ENCODE data around the gene ASTL.

Gene ASTL

DNA sequence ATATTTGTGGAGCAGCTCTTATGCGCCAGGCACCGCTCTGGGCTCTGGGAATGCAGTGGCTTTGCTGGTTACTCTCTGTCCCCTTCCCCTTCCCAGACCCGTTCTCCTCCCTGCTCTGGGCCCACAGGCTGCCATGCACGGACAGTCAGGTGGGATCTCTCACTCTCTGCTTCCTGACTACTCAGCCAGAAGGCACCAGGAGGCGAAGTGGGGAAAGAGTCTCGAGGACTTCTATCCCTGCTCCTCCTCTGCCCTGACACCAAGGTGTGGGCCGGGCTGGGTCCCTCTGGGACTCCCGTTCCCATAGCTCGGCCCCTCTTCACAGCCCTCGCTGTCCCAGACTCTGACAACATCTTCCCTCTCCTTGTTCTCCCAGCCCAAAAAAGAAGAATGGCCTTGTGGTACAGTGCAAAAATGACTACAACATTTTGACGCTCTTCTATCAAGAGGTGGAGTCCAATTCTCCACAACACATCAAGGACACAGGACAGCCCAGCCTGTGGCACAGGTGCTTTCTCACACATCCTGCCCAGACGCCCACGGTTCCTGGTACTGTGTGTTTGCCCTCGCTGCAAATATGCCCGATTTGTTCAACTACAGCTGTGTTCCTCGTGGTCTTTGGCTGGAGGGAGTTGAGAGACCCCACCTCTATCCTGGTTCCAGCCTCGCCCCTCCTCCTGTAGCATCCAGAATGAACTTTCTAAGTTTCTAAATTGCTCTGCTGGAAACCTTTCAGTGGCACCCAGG, 21.0 kb upstream of the ASTL start:
- no peak overlapping the region for H3K4me3 ChIP-seq (ENCODE audit: low read depth, low read length)

DNA sequence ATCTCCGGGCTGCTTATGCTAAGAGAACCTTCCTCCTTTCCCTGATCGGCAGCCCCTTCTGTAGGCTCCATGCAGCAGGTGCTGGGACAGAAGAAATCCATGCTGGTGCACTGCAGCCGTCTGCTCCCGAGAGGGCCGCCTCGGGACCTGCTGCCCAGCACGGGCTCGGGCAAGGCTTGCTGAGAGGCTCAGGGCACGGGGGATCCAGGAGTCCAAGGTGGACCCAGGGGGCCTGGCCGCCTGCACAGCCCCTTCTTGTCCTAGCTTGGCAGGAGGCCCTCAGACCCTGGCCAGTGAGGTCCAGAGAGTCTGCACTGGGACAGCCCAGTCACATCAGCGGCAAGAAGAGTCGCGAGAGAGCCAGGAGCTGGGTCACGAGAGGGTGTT, 20.2 kb upstream of the ASTL start:
- no peak overlapping the region for H3K4me3 ChIP-seq (ENCODE audit: low read depth, low read length)

DNA sequence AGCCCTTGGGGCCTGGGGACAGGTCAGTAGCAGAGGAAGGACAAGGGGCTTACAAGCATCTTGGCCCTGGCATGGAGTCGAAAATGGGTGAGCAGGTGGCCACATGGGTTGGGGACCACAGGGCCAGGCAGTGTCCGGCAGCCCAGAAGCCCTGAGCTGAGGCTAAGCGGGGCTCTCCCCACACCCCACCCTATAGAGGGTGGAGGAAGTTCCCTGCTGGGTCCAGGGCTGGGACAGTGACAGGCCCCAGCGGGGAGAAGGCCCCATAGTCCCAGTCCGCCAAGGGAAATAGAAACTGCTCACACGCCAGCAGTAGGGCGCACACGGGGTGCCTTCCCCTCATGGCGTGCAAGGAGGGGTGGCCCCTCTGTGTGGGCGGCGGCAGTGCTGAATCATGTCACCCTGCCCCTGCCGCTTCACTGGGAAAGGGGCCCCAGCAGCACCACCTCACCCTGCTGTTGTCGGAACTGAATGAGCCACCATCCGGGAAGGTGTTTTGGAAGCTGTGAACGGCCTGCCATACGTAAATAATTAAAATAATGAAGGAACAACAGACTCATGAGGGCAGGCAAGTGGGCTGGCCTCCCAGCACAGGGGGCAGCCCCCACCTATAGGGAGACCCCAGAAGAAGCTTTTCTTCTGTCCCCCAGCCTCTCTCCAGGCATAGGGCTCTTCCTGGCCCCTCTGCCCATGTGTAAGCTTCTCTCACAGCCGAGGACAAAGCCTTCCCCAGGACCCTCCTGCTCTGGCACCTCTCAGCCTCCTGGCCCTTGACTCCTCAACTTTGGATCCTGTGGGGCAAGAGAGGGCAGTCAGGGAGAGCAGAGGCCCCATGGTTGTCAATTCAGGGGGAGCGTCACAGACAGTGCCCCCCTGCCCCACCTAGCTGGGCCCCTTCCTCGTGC, 19.6 kb upstream of the ASTL start:
- H3K4me3 ChIP-seq (ENCODE audit: low read depth, low read length): no peak overlapping the region

DNA sequence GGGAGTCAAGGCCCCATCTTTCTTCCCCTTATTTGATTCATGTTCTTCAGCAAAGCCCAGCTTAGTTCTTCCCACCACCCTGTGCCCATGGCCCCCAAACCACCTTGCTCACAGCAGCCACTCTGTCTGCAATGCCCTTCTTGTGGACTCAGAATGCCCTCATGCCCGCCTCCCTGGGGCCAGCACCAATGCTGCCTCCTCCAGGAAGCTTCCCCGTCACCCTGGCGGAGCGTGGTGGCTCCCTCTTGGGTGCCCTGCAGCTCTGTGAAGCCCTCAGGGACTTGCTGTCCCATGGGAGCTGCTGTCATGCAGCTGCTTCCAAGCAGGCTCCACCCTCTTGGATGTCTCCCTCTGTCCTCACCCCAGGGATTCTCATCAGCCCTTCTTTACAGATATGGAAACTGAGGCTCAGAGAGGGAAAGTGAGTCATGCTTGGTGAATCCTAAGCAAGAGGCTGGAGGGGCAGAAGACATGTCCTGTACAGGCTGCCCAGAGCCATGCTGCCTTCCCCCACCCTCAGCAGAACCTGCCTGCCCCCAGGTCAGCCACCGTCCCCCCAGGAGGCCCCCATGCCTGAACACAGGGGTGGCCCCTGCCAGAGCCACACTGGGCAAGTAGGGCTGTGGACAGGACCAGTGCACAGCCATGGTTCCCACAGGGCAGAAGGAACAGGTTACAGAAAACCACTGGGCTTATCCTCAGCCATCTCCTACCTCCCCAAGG, 18.8 kb upstream of the ASTL start:
- H3K4me3 ChIP-seq (ENCODE audit: low read depth, low read length): no peak overlapping the region

DNA sequence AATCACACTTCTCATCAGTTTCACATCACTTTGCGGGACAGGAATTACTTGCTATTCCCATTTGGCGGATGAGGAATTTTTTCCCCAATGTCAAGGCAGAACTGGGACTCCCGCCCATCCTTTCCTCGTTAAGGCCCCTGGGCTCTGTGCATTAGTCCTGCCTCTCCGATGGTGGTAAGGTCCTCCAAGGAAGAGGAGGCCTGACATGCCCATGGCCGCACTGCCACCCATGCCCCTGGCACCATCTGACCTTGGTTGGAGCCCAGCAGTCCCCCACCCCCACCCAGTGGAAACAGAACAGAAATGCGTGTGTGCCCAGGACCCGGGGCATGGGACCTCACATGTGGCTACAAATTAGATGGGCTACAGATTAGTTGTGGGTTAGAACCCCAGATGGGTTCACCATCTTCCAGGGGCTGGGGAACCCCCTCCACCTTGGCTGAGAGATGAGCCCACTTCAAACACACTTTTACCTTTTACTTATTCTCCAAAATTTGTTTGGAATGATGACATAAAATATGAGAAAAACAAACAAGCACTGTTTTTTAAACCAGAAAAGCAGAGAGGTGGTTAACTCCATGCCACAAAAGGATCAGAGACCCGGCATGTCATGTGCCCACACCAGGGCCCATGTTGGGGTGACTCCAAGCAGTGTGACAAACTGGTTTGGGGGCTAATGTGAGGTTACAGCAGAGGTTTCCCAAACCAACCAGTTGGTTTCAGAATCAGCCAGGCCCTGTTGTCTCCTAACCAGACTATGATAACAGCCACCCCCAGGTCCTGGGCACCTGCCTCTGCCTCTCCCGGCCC, 17.9 kb upstream of the ASTL start:
- no peak overlapping the region for H3K4me3 ChIP-seq (ENCODE audit: low read depth, low read length)

DNA sequence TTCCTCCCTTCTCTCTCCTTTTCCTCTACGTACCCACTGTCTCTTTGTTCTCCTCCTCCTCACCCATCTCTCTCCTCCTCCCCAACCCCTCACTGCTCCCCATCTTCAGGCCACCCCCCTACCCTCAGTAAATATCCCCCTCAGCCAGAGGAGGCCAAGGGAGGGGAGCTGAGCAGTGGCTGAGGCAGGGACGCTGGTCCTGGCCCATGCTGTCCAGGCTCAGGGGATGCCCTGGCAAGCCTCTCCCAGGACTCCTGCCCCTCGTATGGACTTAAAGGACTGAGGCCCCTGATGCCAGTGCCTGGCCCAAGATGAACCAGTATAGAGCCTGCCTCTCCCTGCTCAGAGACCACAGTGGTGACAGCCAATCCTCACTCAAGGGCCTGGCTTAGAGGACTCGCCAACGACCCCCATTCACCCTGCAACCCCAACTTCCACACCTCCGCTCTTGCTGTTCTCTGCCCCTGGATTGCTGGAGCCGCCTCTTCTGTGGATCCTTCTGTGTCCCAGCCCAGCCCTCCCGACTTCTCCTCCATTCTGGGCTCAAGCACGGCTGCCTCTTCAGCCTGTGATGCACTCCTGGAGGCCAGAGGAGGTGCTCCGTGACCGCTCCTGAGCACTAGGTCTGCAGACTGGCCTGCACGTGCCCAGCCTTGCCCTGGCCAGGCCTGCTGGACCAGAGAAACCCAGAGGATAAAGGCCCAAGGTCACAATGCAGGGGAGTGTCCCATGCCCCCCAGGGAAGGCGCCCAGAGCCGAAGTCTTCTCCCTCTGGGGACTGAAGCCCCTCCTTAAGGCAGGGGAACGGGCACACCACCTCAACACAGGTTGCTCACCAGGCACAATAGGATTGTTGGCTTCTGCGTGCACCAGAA, 16.4 kb upstream of the ASTL start:
- no peak overlapping the region for H3K4me3 ChIP-seq (ENCODE audit: low read depth, low read length)

DNA sequence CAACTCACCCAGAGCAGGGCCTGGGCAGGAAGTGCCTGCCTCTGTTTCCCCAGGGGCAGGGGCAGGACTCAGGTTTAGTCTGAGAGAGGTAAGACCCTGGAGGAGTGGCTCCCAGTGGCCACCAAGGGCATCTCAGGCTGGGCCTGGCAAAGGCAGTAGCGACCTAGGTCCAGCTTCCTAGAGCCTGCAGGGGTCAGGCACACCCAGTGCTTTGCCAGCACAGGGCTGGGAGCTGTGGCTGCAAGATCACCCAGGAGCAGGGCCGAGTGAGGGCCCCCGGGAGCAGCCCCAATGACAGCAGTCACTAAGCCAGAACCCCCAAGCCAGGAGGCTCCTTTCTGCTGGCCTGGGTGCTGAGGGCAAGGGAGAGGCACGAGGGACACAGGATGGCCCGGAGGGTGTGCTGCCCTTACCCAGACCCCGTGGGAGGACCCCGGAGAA, 15.7 kb upstream of the ASTL start:
- H3K4me3 ChIP-seq (ENCODE audit: low read depth, low read length): no peak overlapping the region

DNA sequence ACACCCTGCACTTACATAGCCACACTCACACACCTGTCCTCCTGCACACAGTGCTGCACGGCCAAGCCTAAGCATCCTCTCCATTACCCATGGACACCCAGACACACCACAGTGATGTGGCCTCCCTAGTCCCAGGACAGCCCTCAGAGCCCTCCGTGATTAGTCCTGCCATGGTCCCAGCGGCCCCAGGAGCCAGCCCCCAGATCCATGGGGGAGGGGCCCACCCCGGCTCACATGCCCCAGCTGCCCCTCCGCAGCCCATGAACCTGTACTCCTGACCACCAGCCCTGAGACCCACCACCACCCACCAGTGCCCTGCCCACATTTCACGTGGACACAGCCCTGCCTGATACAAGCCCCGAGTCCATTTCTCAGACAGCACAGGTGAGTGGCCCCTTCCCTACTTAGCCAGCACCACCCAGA, 15.0 kb upstream of the ASTL start:
- no peak overlapping the region for H3K4me3 ChIP-seq (ENCODE audit: low read depth, low read length)

DNA sequence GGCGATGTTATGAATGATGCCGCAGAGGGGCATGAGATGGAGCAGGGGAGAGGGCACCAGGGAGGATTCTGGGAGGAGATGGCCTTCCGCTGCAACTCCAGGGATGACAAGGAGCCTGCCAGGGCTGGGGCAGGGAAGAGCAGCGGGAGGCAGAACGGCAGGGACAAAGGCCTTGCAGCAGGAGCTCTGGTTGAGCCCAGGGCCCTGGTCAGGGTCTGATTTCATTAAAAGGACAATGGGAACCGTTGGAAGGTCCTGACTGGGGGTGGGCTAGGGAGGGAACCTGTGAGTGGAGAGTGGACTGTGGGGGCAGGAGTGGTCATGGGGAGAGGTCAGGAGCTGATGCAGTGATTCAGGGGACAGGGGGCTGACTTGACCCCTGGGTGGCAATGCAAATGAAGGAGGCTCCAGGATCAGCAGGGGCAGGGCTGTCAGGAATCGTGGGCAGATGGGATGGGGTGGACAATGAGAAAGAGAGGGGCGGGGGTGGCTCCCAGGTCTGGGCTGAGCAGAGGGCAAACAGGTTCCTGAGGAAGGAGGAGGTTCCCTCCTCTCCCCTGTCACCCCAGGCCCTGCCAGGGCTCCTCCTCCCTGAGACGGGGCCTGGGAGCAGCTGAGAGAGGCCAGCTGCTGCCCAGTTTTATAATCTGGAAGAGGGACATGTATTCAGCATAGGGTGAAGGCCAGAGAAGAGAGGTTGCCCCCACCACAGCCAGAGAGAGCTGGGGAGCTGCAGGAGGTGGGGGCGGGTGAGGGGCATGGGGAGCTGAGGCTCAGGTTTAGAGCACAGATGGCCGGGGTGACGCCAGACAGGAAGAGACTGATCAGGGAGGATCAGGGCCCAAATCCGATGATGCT, 14.2 kb upstream of the ASTL start:
- H3K4me3 ChIP-seq (ENCODE audit: low read depth, low read length): no peak overlapping the region

DNA sequence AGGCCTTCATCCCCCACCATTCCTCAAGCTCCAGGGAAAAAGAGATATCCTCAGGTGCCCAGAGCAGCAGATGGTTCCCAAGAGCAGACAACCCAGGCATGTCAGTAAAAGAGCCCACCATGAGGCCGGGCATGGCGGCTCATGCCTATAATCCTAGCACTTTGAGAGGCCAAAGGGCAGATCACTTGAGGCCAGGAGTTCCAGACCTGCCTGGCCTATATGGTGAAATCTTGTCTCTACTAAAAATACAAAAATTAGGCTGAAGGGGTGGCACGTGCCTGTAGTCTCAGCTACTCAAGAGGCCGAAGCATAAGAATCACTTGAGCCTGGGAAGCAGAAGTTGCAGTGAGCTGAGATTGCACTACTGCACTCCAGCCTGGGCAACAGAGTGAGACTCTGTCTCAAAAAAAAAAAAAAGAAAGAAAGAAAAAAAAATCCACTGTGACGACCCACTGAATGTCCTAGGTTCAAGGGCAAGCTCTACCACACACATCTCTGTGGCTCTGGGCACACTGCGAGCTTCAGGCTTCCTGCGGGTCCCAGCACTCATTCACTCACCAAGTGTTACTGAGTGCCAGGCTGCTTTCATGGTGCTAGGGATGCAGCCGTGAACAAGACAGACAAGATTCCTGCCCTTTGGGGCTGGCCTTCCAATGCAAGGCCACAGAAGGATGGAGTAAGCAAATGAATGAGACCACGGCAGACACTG, 13.4 kb upstream of the ASTL start:
- no peak overlapping the region for H3K4me3 ChIP-seq (ENCODE audit: low read depth, low read length)

DNA sequence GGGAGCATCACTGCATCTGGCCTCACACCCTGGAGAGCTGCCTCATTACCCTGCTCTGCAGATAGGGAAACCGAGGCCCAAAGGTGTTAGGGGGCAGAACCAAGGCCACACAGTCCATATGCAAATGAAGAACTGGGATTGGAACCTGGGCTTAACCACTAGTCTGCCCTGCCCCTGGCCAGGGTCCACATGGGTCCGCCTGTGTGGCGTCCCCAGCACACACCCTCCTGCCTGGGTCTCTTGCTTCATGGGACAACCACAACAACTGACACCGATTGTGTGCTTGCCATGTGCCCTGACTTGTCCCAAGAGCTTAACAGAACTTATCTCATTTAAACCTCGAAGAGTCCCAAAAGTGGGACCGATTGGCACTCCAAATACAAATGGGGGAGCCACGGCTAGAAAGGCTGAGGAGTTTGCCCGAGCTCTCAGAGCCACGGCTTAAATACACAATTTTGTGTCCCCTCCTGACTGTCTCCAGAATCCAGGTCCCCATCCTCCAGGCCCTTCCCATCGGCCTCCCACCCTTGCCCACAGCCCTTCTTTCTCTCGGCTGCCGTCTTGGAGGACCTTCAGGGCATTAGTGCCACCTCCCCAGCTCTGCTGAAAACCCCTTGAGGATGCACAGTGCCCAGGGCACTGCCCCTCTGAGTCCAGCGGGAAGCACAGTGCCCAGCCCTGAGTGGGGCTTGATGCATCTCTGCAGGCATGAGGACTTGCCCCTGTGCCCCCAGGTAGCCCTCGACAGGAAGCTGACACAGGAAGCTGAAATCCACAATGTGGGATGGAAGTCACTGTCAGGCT, 12.7 kb upstream of the ASTL start:
- H3K4me3 ChIP-seq (ENCODE audit: low read depth, low read length): no peak overlapping the region

DNA sequence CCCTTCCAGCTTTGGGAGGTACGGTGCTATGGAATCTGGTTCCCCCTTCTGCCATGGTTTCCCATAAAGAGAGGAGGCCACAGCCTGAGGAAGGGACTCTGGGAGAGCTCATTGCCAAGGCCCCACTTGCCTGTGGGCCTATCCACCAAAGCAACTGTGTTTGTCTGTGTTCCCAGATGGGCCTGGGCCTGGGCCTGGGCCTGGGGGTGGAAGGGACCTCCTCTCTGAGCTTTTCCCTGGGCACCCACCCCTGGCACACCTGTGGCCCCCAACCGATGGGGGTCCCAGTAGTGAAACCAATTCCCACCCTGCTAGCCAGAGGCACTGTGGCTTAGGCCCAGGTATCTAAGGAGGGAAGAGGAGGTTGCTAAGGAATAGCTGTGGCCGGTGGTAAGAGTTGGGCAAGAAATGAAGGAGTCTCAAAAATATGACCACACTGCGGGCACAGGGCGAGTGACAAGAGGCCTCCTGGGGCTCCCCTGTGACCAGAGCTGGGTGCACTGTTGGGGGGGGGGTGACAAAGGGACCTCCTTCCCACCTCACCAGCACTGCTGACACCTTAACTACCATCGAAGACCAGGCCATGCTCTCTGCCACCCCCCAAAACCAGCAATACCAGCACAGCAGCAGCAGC, 11.8 kb upstream of the ASTL start:
- no peak overlapping the region for H3K4me3 ChIP-seq (ENCODE audit: low read depth, low read length)

DNA sequence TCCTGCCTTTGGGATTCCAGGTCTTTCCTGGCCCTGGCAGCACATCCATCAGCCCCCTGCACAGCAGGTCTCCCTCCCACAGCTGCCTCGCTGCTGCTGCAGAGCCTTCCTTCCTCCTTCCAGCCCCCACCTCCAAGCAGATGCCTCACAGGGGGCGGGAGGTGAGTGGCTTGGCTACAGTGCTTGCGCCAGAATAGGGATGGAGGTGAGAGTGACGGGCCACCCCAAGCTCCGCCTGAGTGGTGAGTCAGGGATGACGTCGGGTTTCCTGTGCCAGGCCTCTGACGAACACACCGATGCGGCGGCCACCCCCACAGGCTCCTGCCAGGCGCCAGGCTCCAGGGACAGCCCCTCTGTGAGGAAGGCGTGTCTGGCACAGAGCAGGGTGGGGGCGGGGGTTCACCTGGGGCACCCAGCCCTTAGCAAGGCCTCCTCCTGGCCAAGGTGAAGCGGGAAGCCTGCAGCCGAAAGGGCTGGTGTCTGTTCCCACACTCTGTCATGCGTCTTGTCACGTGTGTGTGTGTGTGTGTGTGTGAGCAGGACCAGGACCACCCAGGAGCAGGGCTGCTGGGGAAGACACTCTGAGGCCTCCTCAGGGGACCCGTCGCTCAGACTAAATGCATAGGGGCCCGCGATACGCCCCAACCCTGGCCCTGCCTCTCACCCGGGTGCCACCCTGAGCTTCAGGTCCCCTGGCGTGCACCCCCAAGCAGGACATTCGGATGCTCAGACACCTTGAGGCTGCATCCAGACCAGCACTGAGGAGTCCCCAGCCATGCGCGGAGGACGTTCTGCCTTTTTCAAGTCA, 10.3 kb upstream of the ASTL start:
- no peak overlapping the region for H3K4me3 ChIP-seq (ENCODE audit: low read depth, low read length)

DNA sequence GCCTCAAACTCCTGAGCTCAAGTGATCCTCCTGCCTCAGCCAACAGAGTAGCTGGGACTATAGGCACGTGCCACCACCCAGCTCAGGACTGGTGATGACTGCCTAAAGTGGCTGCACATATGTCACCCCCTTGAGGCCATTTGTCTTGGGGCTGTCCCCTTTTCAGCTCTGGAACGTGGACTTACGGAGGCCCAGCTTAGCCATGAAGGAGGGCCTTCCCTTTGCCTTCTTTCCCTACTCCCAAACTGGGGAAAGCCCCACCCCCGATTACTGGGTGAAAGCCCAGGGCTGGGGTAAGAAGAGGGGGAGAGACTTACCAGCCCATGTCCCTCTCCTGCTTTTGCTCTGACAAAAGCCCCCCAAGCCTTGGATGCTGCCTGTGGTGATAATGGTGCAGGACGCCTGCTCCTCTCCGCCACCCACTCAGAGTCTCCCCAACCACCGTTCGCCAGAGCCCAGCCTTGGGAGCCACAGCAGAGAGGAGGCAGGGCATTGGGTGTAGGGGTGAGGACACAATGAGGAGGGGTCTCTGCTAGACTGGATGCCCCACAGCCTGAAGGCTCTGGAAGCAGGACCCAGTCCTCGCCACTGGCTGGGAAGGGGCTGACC, 9.4 kb upstream of the ASTL start:
- H3K4me3 ChIP-seq (ENCODE audit: low read depth, low read length): no peak overlapping the region

DNA sequence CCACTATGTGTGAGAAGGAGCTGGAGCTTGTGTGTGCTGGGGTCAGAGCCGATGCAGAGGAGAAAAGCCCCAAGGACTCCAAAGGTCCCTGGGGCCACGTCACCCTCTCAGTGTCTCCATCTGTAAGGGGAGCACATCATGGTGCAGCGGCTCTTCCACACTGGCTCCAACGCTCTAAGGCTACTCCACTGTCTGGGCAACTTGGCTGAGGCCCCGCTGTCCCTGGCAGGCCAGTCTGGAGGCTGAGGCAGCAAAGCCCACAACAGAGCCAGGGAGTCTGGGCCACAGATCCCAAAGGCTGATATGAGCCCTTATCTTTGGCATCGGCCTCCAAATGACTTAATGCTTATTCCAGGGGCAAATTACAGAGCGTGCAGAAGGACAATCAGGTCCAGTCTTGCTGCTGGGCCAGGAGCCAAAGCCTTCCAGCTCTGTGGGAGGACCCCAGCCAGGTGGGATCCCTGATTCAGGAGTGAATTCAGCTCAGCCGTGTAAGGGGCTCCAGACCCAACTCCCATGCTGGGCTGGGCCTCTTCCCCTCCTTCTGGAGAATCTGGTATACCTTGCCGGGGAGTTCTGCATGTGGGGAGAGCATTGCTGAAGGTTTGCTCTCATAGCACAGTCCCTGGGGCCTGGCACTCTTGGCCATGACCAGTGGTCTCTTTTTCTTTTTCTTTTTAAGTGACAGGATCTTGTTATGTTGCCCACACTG, 8.7 kb upstream of the ASTL start:
- no peak overlapping the region for H3K4me3 ChIP-seq (ENCODE audit: low read depth, low read length)
